SJSA1 (cell line): Measurements from ENCODE around the gene INO80B. TPM values are rescaled to one million over a fixed set of nuclear protein-coding genes. Genes with fewer than 3 reads are reported as not detected.

Source experiments
- DNase-seq, 2 experiments: peaks; one replicate each; pipeline ENCODE4 v3.0.0-alpha.2; 2015 to 2020; ENCODE audit warnings: low spot score in 2 of 2, low read depth in 1 of 2
- H3K27ac ChIP-seq: fragments of 250-450 bp; sonication (Bioruptor Pico); 2 replicates; pipeline ENCODE4 v1.5.1; 2020; ENCODE audit warnings: mild to moderate bottlenecking, moderate library complexity
- H3K27me3 ChIP-seq: fragments of 250-450 bp; sonication (Bioruptor Pico); replicated peaks from 2 replicates; pipeline ENCODE4 v1.5.1; 2020; ENCODE audit warnings: mild to moderate bottlenecking, moderate library complexity
- H3K36me3 ChIP-seq: fragments of 250-450 bp; sonication (Bioruptor Pico); 2 replicates; pipeline ENCODE4 v1.5.1; 2020; ENCODE audit warnings: mild to moderate bottlenecking
- H3K4me1 ChIP-seq: fragments of 250-450 bp; sonication (Bioruptor Pico); replicated peaks from 2 replicates; pipeline ENCODE4 v1.6.1; 2021; ENCODE audit warnings: mild to moderate bottlenecking
- H3K4me3 ChIP-seq: fragments of 250-450 bp; sonication (Bioruptor Pico); 2 replicates; pipeline ENCODE4 v1.5.1; 2020; ENCODE audit warnings: mild to moderate bottlenecking
- H3K9me3 ChIP-seq: fragments of 250-450 bp; sonication (Bioruptor Pico); replicated peaks from 2 replicates; pipeline ENCODE4 v1.5.1; 2020; ENCODE audit warnings: mild to moderate bottlenecking
- total RNA-seq: library from RNA; depleted of rRNA; stranded (reverse); fragments of >200 nt; shearing (Covaris generic); gene quantifications from 2 replicates; pipeline ENCODE4 v1.2.3, GENCODE V29; 2014; rRNA removed

The INO80B gene
- total RNA-seq, 1 experiment from 2014 or later: 10.1 TPM

DNA sequence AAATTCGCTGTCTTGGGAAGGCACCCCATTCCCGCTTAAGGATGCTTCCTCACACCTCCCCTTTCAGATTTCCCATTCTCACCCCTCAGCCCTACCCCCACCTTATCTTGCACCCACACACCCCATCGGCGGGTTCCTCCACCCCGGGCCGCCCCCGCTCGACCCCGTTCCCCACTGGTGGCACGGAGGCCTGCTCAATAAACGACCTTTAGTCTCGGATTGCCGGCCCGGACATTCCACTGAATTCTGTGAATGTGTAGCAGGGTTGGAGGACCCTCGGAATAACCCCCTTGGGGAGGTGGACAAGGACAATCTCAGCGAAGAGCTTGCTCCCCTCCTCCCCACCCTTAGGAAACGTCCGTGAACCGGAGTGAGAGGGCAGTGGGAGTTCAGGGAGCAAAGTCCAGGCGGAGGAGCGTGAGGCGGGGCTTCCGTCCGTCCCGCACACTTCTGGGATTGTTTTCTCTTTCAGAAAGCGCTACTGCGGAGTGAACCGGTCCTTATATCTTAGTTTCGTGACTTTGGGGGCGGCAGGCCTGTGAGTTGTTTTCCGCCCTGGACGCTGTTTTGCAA lies 47.3 kb downstream of the INO80B start:
- Histone ChIP-seq H3K4me3 (peak overlapping the region; percentile 39), H3K4me1 (peaks cover 49% of the 10 kb centered on the region)
- DNase-seq: no peak

DNA sequence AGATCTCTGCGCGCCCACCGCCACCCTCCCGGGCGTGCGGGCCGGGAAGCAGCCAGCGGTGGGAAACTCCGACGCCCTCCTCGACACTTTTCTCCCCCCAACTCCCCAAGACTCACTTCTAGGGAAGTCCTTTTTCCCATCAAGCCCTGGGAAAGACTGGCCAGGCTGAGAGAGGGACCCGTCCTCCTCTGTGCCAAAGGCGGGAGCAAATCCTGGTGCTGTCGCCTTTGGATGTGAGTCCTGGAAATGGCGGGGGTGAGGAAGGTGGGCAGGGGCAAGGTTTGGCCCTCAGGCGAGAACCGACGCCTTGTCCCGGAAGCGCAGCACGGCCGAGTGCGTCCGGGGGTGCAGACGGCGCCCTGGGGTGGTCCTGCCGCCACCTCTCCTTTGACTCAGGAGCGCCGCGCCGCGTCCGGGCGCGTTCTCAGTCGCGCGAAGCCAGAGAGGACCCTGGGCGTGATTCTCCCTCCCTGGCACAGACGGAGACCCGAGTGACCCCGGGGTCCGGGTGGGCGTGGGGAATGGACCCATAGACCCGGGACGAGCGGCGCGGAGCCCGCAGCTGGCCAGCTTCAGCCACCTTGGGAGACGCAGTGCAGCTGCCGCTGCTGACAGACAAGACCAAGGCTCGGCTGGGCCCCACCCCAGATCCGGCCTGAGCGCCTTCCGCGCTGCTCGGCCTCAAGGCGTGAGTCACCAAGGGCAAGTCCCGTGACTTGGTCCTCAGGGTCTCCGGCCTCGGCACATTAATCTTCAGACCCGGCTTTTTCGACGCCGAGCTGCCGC lies 48.0 kb downstream of the INO80B start:
- H3K27me3 ChIP-seq: peaks cover 29% of the 10 kb centered on the region
- H3K4me1 ChIP-seq: peaks cover 49% of the 10 kb centered on the region
- peak; percentile 53 to 79 for DNase-seq
- H3K4me3 ChIP-seq: peak overlapping the region; percentile 39
- peak overlapping the region; percentile 19; the same call in 1 of the 2 replicates for H3K27ac ChIP-seq
- H3K9me3 ChIP-seq: no peaks in the 10 kb centered on the region
- peaks cover 31% of the 10 kb centered on the region for H3K36me3 ChIP-seq

More for the DNA sequence above, 47.3 kb downstream of the INO80B start:
- H3K36me3 ChIP-seq: peaks cover 28% of the 10 kb centered on the region
- peaks cover 36% of the 10 kb centered on the region for H3K27me3 ChIP-seq
- no peak overlapping the region for H3K27ac ChIP-seq
- no peaks in the 10 kb centered on the region for H3K9me3 ChIP-seq

DNA sequence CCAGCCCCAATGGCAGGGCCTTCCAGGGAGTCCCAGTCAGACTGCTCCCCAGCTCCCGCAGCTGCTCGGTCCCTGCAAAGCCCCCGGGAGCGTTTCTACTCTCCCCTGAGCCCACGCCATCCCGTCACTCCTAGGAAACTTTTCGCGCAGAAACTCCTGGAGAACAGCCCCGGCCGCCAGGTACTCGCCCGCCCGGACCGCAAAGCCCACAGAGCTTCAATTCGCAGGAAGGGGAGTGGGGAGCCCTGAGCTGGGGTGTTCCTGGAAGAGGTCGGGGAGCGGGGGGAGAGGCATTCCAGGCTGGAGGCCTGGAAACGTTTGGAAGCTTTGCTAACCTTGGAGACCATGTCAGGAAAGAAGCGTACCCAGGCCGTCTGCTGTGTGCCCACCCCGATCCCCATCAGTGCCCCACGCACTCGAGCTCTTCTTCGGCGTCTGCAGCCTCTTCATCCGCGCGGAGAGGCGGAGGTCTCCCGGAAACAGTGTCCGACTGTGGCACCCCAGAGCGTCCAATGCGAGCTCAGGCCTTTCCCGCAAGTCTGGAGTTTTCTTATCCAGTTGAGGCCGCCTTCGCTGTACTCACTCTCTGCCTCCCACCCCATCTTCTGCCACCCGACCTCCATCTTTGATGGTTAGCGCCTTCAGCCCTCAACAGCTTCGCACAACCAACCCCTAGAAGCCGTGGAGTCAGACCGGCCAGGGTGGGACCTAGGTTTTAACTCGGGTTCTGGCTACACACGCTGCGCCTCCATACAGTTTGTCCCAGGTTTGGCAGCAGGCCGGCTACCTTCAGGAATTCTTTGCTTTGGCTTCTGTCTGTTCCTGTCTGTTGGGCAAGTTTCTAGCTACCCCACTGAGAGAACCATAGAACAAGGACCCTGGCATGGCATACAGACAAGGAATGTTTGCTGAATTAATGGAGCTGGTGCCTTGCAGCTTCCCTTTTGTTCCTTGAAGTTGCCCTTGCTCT lies 48.9 kb downstream of the INO80B start:
- Histone ChIP-seq H3K27me3 (peaks cover 21% of the 10 kb centered on the region), H3K27ac (peak overlapping the region; percentile 19; the same call in 1 of the 2 replicates), H3K4me3 (peak overlapping the region; percentile 39), H3K36me3 (peaks cover 31% of the 10 kb centered on the region), H3K4me1 (peaks cover 46% of the 10 kb centered on the region), H3K9me3 (no peaks in the 10 kb centered on the region)
- no peak for DNase-seq

DNA sequence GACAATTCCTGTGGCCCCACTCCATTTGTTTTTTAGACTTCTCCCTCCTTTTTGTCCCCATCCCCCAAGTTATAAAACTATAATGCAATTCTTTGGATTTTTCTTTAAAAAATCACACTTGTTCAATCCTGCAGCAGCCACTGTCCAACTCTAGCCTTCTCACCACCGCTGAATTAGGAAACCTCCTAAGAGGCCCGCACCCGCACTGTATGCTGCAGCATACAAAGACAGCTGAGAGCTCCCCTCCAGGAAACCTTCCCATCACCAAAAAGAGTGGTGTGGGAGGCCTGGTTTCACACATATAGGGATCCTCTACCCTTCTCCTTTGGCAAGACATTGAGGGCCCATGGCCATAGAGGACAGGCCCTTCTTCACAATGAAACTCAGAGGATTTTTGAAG lies 49.7 kb downstream of the INO80B start:
- Histone ChIP-seq H3K4me1 (peaks cover 38% of the 10 kb centered on the region), H3K9me3 (no peaks in the 10 kb centered on the region), H3K4me3 (no peak overlapping the region), H3K27me3 (peaks cover 13% of the 10 kb centered on the region), H3K27ac (no peak overlapping the region), H3K36me3 (peaks cover 31% of the 10 kb centered on the region)
- DNase-seq: no peak

DNA sequence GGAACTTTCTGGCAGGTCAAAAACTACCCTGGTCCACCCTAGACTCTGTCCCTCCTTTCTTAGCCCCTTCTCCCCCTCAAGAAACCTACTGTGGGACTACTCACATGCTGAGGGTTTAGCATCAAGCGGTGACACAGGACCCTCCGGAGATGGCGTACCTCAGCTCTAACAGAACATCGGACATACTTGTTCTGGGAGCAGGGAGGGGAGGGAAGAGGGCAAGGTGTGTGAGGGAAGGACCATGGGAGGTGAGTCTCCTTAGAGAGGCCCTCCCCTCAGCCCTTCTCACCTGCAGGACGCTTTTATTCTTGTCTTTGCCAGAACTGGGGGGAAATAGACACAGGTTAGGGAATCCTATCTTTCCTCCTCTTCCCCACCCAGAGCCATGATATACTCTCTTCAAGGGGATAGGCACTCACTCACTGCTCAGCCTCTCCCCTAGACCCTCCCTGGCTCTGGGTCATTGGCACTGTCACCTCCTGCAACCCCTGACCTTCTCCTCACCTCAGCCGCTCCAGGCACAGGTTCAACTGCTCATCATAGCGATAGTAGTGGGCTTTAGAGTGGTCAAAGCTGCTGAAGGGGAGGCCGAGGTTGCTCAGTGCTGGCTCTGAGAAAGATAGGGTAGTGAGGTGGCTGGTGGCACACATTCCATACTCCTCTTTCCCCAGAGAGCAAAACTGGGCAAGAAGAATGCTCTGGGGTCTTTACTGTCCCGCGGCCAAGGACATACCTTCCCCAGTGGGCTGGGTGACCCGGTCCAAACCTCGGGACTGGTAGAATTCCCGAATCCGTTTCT lies 50.8 kb downstream of the INO80B start:
- Histone ChIP-seq H3K4me3 (no peak overlapping the region), H3K27ac (no peak overlapping the region)

DNA sequence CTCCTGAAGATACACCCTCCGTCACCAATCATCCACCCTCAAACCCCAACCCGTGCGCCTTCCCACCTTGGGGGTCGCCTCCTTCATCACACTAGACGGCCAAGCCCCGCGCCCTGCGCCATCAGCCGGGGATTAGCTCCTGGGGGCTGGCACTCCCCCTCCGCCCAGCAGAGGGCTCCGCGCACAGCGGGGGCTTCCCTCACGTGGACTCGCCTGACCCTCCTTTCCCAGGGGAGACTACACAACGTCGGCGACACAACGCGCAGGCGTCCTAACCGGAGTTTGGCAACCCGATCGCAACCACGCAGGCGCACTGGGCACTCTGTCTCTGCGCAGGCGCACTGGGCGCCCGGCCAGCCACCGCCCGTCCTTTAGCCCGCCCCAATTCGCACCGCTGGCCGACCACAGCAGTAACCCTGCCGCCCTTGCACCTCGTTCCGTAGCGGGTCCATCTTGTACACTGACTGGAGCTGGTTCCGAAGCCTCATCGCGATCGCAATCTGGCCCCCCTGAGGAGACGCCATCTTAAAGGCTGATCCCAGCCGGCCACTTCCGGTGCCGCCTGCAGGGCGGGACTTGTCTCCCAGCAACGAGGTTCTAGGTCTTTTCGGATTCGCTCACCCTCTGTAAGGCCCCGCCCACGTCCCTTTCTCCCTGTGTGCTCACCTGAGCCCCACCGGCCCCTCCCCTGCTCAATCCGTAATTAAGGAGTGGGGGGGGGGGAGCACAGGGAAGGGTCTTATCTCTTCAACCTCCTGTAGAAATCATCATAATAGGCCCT lies 52.4 kb downstream of the INO80B start, which contains the start of gene PCGF1:
PCGF1 (minus strand) TSS at position 551 of the 781 bp plus-strand sequence; CDS start at position 524, 27 bp downstream.
- peaks cover 31% of the 10 kb centered on the region for H3K36me3 ChIP-seq
- DNase-seq: peak; percentile 98 to 99
- peaks cover 10% of the 10 kb centered on the region; the same call in 1 of the 2 replicates for H3K27me3 ChIP-seq
- peaks cover 43% of the 10 kb centered on the region for H3K4me1 ChIP-seq
- H3K4me3 ChIP-seq: peak within 1 kb of the TSS; percentile 96
- H3K9me3 ChIP-seq: no peaks in the 10 kb centered on the region
- H3K27ac ChIP-seq: peak within 1 kb of the TSS; percentile 98

More for the DNA sequence above, 50.8 kb downstream of the INO80B start:
- H3K9me3 ChIP-seq: no peaks in the 10 kb centered on the region
- DNase-seq: no peak
- H3K4me1 ChIP-seq: peaks cover 37% of the 10 kb centered on the region
- peaks cover 2% of the 10 kb centered on the region; the same call in 1 of the 2 replicates for H3K27me3 ChIP-seq
- peaks cover 31% of the 10 kb centered on the region for H3K36me3 ChIP-seq

Other genes starting within 250 kb of the INO80B start
- gene SLC4A5, start 111.7 kb upstream of the INO80B start, total RNA-seq: 0.08 TPM in 1 of 2 replicates, not detected in the other
- 95.2 and 136 TPM in 2 replicates for gene DCTN1, start 74.8 kb upstream of the INO80B start, total RNA-seq
- 0.34 and 1.3 TPM in 2 replicates for gene C2orf81, start 33.5 kb upstream of the INO80B start, total RNA-seq
- 13.8 and 15.2 TPM in 2 replicates for gene WDR54, start 33.4 kb upstream of the INO80B start, total RNA-seq
- gene RTKN, start 13.2 kb upstream of the INO80B start, total RNA-seq: 5.6 and 8.7 TPM in 2 replicates
- gene WBP1, start 3.4 kb downstream of the INO80B start, total RNA-seq: 36.1 and 39.6 TPM in 2 replicates
- 38.7 and 41.2 TPM in 2 replicates for gene MOGS, start 10.3 kb downstream of the INO80B start, total RNA-seq
- 30.4 and 55.7 TPM in 2 replicates for gene MRPL53, start 17.6 kb downstream of the INO80B start, total RNA-seq
- gene CCDC142, start 27.9 kb downstream of the INO80B start, total RNA-seq: 5.4 and 12.4 TPM in 2 replicates
- gene TTC31, start 28.0 kb downstream of the INO80B start, total RNA-seq: 19.8 and 22.9 TPM in 2 replicates
- gene LBX2, start 44.5 kb downstream of the INO80B start, total RNA-seq: 0.18 and 1.6 TPM in 2 replicates
- 15.8 and 19.3 TPM in 2 replicates for gene PCGF1, start 52.6 kb downstream of the INO80B start, total RNA-seq
- not detected in 2 replicates for gene TLX2, start 59.4 kb downstream of the INO80B start, total RNA-seq
- not detected in 2 replicates for gene DQX1, start 71.1 kb downstream of the INO80B start, total RNA-seq
- 88.4 and 151 TPM in 2 replicates for gene AUP1, start 74.6 kb downstream of the INO80B start, total RNA-seq
- gene HTRA2, start 74.8 kb downstream of the INO80B start, total RNA-seq: 28.3 and 36.8 TPM in 2 replicates
- 10.4 and 14.8 TPM in 2 replicates for gene LOXL3, start 98.9 kb downstream of the INO80B start, total RNA-seq
- gene DOK1, start 99.6 kb downstream of the INO80B start, total RNA-seq: 13.6 and 14.4 TPM in 2 replicates
- gene M1AP, start 193.2 kb downstream of the INO80B start, total RNA-seq: not detected in 2 replicates
- 8.1 and 8.3 TPM in 2 replicates for gene SEMA4F, start 199.2 kb downstream of the INO80B start, total RNA-seq